SK-N-SH (cell line): ENCODE data around the gene PPDPF. TPM values are rescaled to one million over a fixed set of nuclear protein-coding genes. Genes with fewer than 3 reads are reported as not detected.

ENCODE experiments used
- CTCF ChIA-PET: fragments of 300-600, 350-600 bp; formaldehyde crosslinking; extraction: SDS; loops from one replicate; lab custom pipeline; 2021; lab: Yijun Ruan, JAX
- POLR2A ChIA-PET: fragments of 350-600 bp; sonication (Branson Sonifier 250); formaldehyde crosslinking; extraction: SDS; loops from one replicate; lab custom pipeline; 2020; ENCODE audit warnings: antibody characterized with exemption, inconsistent platforms; lab: Yijun Ruan, JAX
- DNase-seq: peaks from one replicate; pipeline ENCODE4 v3.0.0; 2012
- H2AFZ ChIP-seq: fragments of 200-600 bp; sonication (generic); 2 replicates; pipeline ENCODE4 v1.8.1; 2016; ENCODE audit warnings: antibody characterized with exemption, mild to moderate bottlenecking, low read depth
- H3F3A ChIP-seq: fragments of 200-600 bp; sonication (generic); replicated peaks from 2 replicates; pipeline ENCODE3; 2016; ENCODE audit warnings: antibody characterized with exemption, mild to moderate bottlenecking; ENCODE audit not compliant: insufficient read depth
- H3K27ac ChIP-seq, 2 experiments: fragments of 200-500 bp in 1 of 2; fragments of 200-600 bp in 1 of 2; sonication (Bioruptor generic) in 1 of 2; sonication (generic), shearing (Covaris generic) in 1 of 2; 2 replicates each; pipeline versions ENCODE4 v1.5.1 to v1.6.1; 2014 to 2016; ENCODE audit warnings: low read depth in 2 of 2, inconsistent platforms in 1 of 2, low read length in 1 of 2, mild to moderate bottlenecking in 1 of 2, mixed read lengths in 1 of 2
- H3K27me3 ChIP-seq: fragments of 200-600 bp; sonication (generic), shearing (Covaris generic); 2 replicates; pipeline ENCODE4 v1.6.1; 2016; ENCODE audit warnings: mixed run types; ENCODE audit not compliant: insufficient read depth
- H3K36me3 ChIP-seq, 2 experiments: fragments of 200-500 bp in 1 of 2; fragments of 200-600 bp in 1 of 2; sonication (Bioruptor generic) in 1 of 2; sonication (generic) in 1 of 2; replicated peaks in 1 of 2; 2 replicates each; pipeline versions ENCODE3 to v1.5.1; 2014 to 2016; ENCODE audit warnings: low read length in 1 of 2, mild to moderate bottlenecking in 1 of 2; ENCODE audit not compliant: insufficient read depth in 2 of 2, control insufficient read depth in 1 of 2
- H3K4me1 ChIP-seq, 2 experiments: fragments of 200-500 bp in 1 of 2; fragments of 200-600 bp in 1 of 2; sonication (Bioruptor generic) in 1 of 2; sonication (generic), shearing (Covaris generic) in 1 of 2; 2 replicates each; pipeline versions ENCODE4 v1.5.1 to v1.6.1; 2014 to 2016; ENCODE audit warnings: low read depth in 1 of 2, low read length in 1 of 2, mixed run types in 1 of 2; ENCODE audit not compliant: insufficient read depth in 2 of 2, control insufficient read depth in 1 of 2
- H3K4me2 ChIP-seq: fragments of 200-600 bp; sonication (generic), shearing (Covaris generic); 2 replicates; pipeline ENCODE4 v1.6.1; 2017; ENCODE audit warnings: mixed run types
- H3K4me3 ChIP-seq, 2 experiments: fragments of 200-500 bp in 1 of 2; fragments of 200-600 bp in 1 of 2; sonication (Bioruptor generic) in 1 of 2; sonication (generic), shearing (Covaris generic) in 1 of 2; 2 replicates each; pipeline versions ENCODE4 v1.5.1 to v1.8.1; 2014 to 2016; ENCODE audit warnings: low read depth in 2 of 2, inconsistent platforms in 1 of 2, low read length in 1 of 2, mild to moderate bottlenecking in 1 of 2, mixed read lengths in 1 of 2, moderate library complexity in 1 of 2
- H3K79me2 ChIP-seq: fragments of 200-600 bp; sonication (generic); 2 replicates; pipeline ENCODE4 v1.8.1; 2017; ENCODE audit warnings: mild to moderate bottlenecking; ENCODE audit not compliant: insufficient read depth
- H3K9ac ChIP-seq: fragments of 200-600 bp; sonication (generic); 2 replicates; pipeline ENCODE4 v1.6.1; 2017; ENCODE audit warnings: mixed run types
- H3K9me2 ChIP-seq: fragments of 200-600 bp; sonication (generic); 2 replicates; pipeline ENCODE4 v1.6.1; 2017; ENCODE audit warnings: mixed run types
- H3K9me3 ChIP-seq: fragments of 200-600 bp; sonication (generic); 2 replicates; pipeline ENCODE4 v1.6.1; 2017; ENCODE audit warnings: mixed run types, mild to moderate bottlenecking, moderate library complexity
- H4K20me1 ChIP-seq: fragments of 200-600 bp; sonication (generic); 2 replicates; pipeline ENCODE4 v1.6.1; 2017; ENCODE audit warnings: mild to moderate bottlenecking, mixed run types; ENCODE audit not compliant: insufficient read depth
- EP300 ChIP-seq, 2 experiments: IDR thresholded peaks; 2 replicates each; pipeline versions ENCODE4 v1.4.0 to v1.6.1; 2012; ENCODE audit warnings: borderline replicate concordance in 1 of 2, low read depth in 1 of 2, low read length in 1 of 2
- FOXM1 ChIP-seq: IDR thresholded peaks from 2 replicates; pipeline ENCODE4 v1.4.0; 2012; ENCODE audit warnings: low read depth, mild to moderate bottlenecking
- IRF3 ChIP-seq: fragments of 150-350 bp; IDR thresholded peaks from 2 replicates; pipeline ENCODE4 v1.6.1; 2016; ENCODE audit warnings: mild to moderate bottlenecking, low read depth, low read length
- MEF2A ChIP-seq: IDR thresholded peaks from 2 replicates; pipeline ENCODE4 v1.4.0; 2012; ENCODE audit warnings: low read depth, borderline replicate concordance
- MXI1 ChIP-seq: IDR thresholded peaks from 2 replicates; pipeline ENCODE4 v1.6.1; 2012; ENCODE audit warnings: mild to moderate bottlenecking, low read depth, low read length, improper control_type of control experiment
- NFIC ChIP-seq: IDR thresholded peaks from 2 replicates; pipeline ENCODE4 v1.4.0; 2012; ENCODE audit warnings: borderline replicate concordance
- PBX3 ChIP-seq: IDR thresholded peaks from 2 replicates; pipeline ENCODE4; 2012
- POLR2AphosphoS5 ChIP-seq: IDR thresholded peaks from 2 replicates; pipeline ENCODE4 v1.6.1; 2012; ENCODE audit warnings: low read depth, low read length
- RAD21 ChIP-seq: IDR thresholded peaks from 2 replicates; pipeline ENCODE4 v1.6.1; 2012; ENCODE audit warnings: mild to moderate bottlenecking, low read length
- RFX5 ChIP-seq: IDR thresholded peaks from 2 replicates; pipeline ENCODE4 v1.6.1; 2012; ENCODE audit warnings: mild to moderate bottlenecking, improper control_type of control experiment, low read length
- SMC3 ChIP-seq: IDR thresholded peaks from 2 replicates; pipeline ENCODE4 v1.6.1; 2012; ENCODE audit warnings: low read depth, low read length, improper control_type of control experiment
- TAF1 ChIP-seq: IDR thresholded peaks from 2 replicates; pipeline ENCODE4 v1.6.1; 2012; ENCODE audit warnings: low read depth, mild to moderate bottlenecking, low read length, moderate library complexity, borderline replicate concordance
- TCF12 ChIP-seq: IDR thresholded peaks from 2 replicates; pipeline ENCODE4 v1.4.0; 2012
- TEAD4 ChIP-seq: IDR thresholded peaks from 2 replicates; pipeline ENCODE4 v1.4.0; 2012; ENCODE audit warnings: mild to moderate bottlenecking, borderline replicate concordance; ENCODE audit not compliant: insufficient read depth
- USF2 ChIP-seq: fragments of 150-350 bp; IDR thresholded peaks from 2 replicates; pipeline ENCODE4 v1.6.1; 2017; ENCODE audit warnings: antibody characterized with exemption, low read length, low read depth, borderline replicate concordance
- WGBS: methylation state at CpG from one replicate; pipeline ENCODE4 v1.1.6; 2017; ENCODE audit warnings: low lambda C conversion rate; 5-methylcytosine and 5-hydroxymethylcytosine counted together
- polyA plus RNA-seq, 3 experiments: library from polyadenylated mRNA; depleted of rRNA; stranded (reverse); fragments of >200 nt; gene quantifications; 2 replicates each; pipeline ENCODE4 v1.2.3, GENCODE V29; 2012
- TF ChIP-seq, protein P1 (sequence below): IDR thresholded peaks from 2 replicates; pipeline ENCODE4 v1.4.0; 2012; ENCODE audit warnings: low read depth
- TF ChIP-seq, protein P2 (sequence below): IDR thresholded peaks from 2 replicates; pipeline ENCODE4 v1.6.1; 2012; ENCODE audit warnings: mild to moderate bottlenecking, low read depth, low read length, moderate library complexity

The PPDPF gene
- polyA plus RNA-seq, 1 of the 3 experiments (the other 2 are of a cell fraction): 71.4 TPM

GRCh38 chr20:63568170-63568981 is 47.8 kb downstream of the PPDPF start (continued):
- TF ChIP-seq RAD21: no peak
- no peak for TF ChIP-seq EP300 (IDR thresholded peaks at IDR 0.05; ENCODE audit: borderline replicate concordance in 1 of 2, low read depth in 1 of 2, low read length in 1 of 2)
- TF ChIP-seq TAF1: no peak
- no peak for TF ChIP-seq RFX5
- no peak for TF ChIP-seq PBX3
- no peak for TF ChIP-seq IRF3
- TF ChIP-seq TEAD4: no peak
- TF ChIP-seq, all 33 proteins: peak for 0

DNA sequence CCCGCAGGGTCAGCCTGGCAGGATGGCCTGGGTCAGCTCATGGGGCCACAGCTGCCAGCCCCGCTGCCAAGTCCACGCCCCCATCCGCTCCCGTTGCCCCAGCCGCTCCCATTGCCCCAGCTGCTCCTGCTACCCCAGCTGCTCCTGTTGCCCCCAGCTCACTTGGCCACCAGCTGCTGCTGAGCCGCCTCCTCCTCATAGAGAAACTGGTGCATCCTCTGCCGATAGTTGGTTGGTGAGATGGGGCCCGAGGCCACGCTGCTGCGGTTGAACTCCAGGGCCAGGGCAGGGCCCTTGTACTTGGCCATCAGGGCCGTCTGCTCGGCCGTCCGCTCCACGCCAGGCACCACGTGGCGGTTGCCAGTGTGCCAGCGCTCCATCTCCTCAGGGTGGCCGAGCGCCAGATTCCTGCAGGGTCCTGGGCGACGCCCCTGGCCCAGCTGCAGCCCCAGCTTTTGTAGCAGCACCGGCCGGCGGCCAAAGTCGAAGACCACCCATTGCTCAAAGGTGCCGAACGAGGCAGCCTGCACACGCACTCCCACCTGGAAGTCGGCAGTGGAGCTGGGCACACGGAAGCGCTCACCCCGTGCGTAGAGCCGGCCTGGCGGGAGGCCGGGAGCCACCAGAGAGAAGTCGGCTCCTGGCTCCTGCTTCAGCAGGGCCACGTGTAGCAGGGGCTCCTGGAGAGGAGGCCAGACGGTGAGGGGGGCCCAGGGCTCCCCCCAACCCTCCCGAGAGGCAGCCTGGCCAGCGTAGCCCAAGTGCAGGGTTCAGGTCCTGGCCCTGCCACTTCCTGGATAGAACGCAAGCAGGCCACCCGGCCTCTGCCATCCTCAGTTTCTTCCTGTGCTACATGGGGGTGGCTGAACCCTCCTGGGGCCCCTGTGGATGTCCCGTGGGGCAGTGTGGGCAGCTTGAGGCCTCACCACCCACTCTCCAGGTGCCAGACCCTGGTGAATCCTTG is 48.7 kb downstream of the PPDPF start:
- DNase-seq: no peak
- Histone ChIP-seq H3K9me2 (no peaks in the 10 kb centered on the region), H3K9ac (no peak overlapping the region), H3K36me3 (peaks cover 0 to 18% of the 10 kb centered on the region in 2 experiments), H3K4me3 (no peak overlapping the region), H3K79me2 (peaks cover 8% of the 10 kb centered on the region; the same call in 1 of the 2 replicates), H3K27me3 (no peaks in the 10 kb centered on the region), H3K27ac (no peak overlapping the region), H3K4me2 (no peak overlapping the region), H4K20me1 (no peaks in the 10 kb centered on the region), H3K9me3 (no peaks in the 10 kb centered on the region), H3K4me1 (peaks cover under 1 to 8% of the 10 kb centered on the region in 2 experiments; a peak in 2 of 4 replicates), H3F3A (no peaks in the 10 kb centered on the region), H2AFZ (no peak overlapping the region)
- CTCF ChIA-PET: no interaction called here
- WGBS: 96% methylated on average over 33 of the region's 46 CpGs
- POLR2A ChIA-PET: no interaction called here
- TF ChIP-seq NFIC: no peak
- no peak for TF ChIP-seq POLR2AphosphoS5
- TF ChIP-seq TAF1: no peak
- TF ChIP-seq FOXM1: no peak
- no peak for TF ChIP-seq MEF2A
- TF ChIP-seq PBX3: no peak
- no peak for TF ChIP-seq USF2
- TF ChIP-seq MXI1: no peak
- no peak for TF ChIP-seq TCF12
- no peak for TF ChIP-seq EP300 (IDR thresholded peaks at IDR 0.05; ENCODE audit: borderline replicate concordance in 1 of 2, low read depth in 1 of 2, low read length in 1 of 2)
- no peak for TF ChIP-seq SMC3
- TF ChIP-seq, protein P1, sequence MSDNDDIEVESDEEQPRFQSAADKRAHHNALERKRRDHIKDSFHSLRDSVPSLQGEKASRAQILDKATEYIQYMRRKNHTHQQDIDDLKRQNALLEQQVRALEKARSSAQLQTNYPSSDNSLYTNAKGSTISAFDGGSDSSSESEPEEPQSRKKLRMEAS: no peak
- TF ChIP-seq, protein P2, sequence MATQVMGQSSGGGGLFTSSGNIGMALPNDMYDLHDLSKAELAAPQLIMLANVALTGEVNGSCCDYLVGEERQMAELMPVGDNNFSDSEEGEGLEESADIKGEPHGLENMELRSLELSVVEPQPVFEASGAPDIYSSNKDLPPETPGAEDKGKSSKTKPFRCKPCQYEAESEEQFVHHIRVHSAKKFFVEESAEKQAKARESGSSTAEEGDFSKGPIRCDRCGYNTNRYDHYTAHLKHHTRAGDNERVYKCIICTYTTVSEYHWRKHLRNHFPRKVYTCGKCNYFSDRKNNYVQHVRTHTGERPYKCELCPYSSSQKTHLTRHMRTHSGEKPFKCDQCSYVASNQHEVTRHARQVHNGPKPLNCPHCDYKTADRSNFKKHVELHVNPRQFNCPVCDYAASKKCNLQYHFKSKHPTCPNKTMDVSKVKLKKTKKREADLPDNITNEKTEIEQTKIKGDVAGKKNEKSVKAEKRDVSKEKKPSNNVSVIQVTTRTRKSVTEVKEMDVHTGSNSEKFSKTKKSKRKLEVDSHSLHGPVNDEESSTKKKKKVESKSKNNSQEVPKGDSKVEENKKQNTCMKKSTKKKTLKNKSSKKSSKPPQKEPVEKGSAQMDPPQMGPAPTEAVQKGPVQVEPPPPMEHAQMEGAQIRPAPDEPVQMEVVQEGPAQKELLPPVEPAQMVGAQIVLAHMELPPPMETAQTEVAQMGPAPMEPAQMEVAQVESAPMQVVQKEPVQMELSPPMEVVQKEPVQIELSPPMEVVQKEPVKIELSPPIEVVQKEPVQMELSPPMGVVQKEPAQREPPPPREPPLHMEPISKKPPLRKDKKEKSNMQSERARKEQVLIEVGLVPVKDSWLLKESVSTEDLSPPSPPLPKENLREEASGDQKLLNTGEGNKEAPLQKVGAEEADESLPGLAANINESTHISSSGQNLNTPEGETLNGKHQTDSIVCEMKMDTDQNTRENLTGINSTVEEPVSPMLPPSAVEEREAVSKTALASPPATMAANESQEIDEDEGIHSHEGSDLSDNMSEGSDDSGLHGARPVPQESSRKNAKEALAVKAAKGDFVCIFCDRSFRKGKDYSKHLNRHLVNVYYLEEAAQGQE: no peak
